Stimulated activated CD4-positive, alpha-beta T cell treated with anti-CD3 and anti-CD28 coated beads, Interleukin-12 subunit alpha, Interleukin-12 subunit beta, amount 100 ng/mL, for 48 hours (primary cell): Measurements from ENCODE around the gene PBXIP1.
A peak's percentile ranks its signal among the peaks of the same experiment; 100 is the strongest.
"Not testable (repeated sequence)": the region's sequence is repeated elsewhere in the genome, so short reads cannot be mapped to it uniquely, and the experiment has no call there.

Source experiments
- DNase-seq, 3 donors: peaks; one replicate each; pipeline ENCODE4 v3.0.0-alpha.2; 2020; ENCODE audit warnings: low read depth in 2 of 3, low spot score in 1 of 3

The PBXIP1 gene

DNA sequence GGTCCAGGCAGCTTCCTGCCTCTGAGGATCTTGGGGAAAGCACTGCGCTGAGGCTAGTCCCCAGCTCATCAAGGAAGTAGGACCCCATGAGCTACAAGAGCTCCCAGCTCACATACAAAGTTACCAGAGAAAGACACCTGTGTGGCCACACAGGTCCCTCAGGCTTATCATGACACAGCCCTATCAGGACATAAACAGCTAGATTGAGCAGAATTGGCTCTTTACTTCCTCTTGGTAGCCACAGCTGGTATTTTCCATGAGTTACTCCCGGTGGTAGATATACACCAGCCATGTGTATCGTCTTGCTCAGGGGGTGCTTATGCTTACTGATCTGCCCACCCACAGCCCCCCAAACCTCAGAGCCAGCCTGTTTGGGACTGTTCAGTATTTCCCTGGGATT, 38.7 kb upstream of the PBXIP1 start:
- DNase-seq, result no peak

DNA sequence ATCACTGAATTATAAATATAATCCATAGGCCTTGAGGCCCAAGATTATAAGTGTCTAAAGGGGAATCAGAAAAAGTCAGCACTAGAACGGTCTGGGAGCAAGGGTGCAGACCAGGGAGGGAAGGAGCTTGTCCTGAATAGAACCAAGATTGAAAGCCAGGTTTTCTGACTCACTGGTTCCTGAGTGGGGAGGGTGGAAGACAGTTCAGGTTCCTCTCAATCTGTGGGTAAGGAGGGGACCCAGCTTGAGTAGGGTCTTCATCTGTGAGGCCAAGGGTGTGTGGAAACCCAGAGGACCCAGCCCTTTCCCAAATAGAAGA, 38.3 kb upstream of the PBXIP1 start:
- DNase-seq, result no peak

DNA sequence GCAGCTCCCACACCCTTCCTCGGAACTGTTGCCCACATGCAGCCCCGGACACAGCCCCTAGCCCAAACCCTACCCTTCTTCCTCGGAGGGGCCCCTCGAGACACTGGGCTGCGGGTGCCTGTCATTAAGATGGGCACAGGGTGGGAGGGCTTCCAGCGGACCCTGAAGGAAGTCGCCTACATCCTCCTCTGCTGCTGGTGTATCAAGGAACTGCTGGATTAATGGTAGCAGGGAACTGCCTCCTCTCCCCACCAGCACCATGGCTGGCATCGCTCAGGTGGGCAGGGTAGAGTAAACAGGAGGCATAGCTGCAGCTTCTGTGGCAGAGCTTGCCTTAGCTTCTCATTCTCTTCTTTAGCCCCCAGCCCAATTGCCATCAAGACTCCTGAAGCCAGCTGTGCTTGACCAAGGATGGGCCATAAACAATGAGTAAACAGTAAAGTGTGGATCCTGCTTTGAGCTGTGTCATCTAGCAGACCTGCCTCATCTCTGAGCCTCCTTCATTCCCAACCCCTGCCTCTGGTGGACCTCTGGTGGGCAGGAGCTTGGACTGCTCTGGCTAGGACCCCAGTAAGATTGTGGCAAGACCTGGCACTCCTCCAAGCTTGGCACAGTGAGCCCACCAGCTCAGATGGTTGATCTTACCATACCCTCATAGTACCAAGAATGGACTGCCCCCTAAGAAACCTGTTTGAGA, 37.8 kb upstream of the PBXIP1 start, which contains the start of gene LENEP:
LENEP (plus strand) TSS at position 15 of the 697 bp plus-strand sequence; CDS start at position 37, 22 bp downstream.
- DNase-seq, result no peak

DNA sequence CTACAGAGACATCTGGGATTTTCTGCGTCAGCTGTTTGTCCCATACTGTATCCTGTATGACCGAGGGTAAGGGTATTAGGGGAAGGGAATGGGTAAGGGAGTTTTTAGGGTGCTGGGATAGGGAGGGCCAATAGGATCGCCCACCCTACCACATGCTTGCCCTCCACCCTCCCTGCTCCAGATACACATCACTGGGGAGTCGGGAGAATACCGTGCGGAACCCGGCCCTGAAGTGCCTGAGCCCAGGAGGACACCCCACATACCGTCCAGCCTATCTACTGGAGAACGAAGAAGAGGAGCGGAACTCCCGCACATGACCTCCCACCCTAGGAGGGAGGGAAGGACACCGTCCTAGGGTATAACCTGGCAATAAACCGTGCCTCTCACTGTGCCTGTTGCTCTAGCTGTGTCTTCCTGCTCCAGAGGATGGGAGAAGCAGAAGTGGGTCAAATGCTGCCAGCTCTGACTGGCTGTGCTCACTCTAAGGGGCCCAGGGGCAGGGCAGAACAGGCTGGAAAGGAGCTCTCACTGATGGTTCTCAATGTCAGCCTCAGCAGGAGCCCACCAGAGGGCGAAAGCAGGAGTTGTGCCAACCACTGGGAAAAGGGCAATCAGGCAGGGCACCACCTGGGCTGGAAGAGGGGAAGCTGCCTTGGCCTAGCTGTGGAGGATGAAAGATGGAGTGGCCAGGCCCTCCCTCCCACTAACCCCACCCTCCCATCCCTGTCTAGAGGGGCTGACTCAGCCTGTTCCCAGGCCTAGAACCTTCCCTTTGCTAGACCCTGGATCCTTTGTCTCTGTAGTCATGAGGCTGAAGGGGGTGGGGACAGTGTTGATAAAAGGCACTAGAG, 37.0 kb upstream of the PBXIP1 start:
- no peak for DNase-seq

DNA sequence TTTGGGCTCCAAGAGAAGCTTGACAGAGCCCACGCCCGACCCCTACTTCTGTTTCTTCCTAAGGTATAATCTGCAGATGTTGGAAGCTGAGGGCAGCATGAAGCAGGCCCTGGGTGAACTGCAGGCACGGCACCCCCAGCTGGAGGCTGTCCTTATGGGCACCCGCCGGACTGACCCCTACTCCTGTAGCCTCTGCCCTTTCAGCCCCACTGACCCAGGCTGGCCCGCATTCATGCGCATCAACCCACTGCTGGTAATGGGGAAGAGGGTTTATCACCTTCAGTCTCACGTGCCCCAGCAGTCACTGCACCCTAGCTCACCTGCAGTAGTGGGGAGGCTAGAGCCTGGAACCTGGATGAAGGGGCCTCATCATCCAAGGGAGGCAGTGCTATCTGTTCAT, 34.4 kb upstream of the PBXIP1 start:
- DNase-seq, result no peak

DNA sequence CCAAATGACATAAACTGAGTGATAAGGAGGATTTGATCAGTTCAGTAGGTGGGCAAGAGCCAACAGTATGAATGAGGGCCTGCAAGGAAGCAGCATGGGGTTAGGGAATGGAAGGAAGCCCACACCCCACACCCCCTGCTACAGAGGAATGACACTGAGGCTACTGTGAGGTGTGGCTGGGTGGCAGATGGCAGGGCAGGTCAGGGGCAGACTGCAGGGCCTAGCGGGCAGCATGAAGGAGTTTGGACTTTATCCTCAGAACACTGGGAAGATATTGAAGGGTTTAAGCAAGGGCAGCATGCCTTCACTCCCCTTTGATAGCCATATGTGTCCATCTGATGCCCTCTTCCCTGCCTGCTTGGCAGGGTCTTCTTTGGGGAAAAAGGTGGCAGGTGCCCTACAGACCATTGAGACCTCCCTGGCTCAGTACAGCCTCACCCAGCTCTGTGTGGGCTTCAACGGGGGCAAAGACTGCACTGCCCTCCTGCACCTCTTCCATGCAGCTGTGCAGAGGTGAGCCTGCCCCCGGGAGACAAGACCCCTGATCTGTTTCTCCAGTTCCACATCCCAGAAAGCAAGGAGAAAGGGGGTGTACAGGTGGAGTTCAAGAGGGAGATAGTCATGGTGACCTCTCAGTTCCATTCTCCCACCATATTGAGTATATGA, 33.4 kb upstream of the PBXIP1 start:
- no peak for DNase-seq

DNA sequence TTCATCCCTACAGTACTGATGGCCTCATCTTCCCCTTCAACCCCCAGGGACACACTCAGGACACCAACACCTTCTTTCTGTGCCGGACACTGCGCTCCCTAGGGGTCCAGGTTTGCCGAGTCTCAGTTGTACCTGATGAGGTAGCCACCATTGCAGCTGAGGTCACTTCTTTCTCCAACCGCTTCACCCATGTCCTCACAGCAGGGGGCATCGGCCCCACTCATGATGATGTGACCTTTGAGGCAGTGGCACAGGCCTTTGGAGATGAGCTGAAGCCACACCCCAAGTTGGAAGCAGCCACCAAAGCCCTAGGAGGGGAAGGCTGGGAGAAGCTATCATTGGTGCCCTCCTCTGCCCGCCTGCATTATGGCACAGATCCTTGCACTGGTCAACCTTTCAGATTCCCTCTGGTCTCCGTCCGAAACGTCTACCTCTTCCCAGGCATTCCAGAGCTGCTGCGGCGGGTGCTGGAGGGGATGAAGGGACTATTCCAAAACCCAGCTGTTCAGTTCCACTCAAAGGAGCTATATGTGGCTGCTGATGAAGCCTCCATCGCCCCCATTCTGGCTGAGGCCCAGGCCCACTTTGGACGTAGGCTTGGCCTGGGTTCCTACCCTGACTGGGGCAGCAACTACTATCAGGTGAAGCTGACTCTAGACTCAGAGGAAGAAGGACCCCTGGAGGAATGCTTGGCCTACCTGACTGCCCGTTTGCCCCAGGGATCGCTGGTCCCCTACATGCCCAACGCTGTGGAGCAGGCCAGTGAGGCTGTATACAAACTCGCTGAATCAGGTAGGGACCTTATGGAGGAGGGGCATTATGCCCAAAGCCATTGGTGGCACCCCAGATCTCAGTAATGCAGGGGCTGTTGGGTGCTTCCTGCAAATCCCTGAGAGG, 32.4 kb upstream of the PBXIP1 start:
- no peak for DNase-seq

DNA sequence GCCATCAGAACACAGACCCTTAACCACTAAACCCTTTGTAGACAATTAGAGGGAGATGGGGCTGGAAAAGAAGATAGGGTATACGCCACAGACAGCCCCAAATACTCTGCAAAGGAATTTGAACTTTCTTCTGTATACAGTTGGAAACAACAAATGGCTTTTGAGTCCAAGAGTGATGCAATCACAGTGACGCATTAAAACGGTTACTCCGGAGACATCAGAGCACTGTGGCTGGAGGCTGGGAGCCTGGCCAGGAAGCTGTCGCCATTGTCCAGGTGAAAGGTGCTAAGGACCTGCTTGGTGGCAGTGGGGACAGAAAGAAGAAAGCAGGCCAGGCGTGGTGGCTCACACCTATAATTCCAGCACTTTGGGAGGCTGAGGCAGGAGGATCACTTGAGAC, 31.4 kb upstream of the PBXIP1 start:
- no peak for DNase-seq

DNA sequence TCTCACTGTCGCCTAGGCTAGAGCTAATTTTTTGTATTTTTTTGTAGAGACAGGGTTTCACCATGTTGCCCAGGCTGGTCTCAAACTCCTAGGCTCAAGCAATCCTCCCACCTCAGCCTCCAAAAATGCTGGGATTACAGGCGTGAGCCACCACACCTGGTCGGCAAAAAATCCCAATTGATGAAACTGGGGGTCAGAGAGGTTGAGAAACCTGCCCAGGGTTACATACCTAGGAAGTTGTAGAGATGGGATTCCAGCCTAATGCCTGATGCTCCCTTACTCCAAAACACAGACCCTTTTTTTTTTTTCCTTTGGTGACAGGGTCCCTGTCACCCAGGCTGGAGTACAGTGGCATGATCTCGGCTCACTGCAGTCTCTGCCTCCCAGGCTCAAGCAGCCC, 30.8 kb upstream of the PBXIP1 start:
- not testable (repeated sequence) for DNase-seq

DNA sequence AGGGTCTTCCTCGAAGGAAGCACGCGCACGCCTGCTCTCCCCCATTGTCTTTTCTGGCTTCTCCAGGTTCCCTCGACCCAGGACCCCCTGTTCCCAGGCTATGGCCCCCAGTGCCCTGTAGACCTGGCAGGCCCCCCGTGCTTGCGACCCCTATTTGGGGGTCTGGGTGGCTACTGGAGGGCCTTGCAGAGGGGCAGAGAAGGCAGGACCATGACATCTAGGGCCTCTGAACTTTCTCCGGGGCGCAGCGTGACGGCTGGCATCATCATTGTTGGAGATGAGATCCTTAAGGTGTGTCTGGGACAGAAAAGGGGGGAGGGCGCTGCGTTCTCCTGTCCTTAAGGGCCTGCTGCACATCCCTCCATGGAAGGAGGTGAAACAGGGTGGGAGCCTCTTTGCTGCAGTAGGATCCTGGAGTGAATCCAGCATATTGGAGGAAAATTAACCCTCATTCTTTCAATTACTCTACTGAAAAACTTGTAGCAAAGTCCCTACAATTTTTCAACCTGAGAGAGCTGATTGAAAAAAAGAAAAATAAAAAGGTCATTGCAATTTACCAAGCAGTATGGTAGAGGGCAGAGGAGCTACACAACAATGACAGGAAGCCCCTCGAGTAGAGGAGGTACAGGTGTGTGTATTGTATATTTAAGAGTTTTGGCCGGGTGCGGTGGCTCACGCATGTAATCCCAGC, 28.0 kb upstream of the PBXIP1 start:
- no peak for DNase-seq

DNA sequence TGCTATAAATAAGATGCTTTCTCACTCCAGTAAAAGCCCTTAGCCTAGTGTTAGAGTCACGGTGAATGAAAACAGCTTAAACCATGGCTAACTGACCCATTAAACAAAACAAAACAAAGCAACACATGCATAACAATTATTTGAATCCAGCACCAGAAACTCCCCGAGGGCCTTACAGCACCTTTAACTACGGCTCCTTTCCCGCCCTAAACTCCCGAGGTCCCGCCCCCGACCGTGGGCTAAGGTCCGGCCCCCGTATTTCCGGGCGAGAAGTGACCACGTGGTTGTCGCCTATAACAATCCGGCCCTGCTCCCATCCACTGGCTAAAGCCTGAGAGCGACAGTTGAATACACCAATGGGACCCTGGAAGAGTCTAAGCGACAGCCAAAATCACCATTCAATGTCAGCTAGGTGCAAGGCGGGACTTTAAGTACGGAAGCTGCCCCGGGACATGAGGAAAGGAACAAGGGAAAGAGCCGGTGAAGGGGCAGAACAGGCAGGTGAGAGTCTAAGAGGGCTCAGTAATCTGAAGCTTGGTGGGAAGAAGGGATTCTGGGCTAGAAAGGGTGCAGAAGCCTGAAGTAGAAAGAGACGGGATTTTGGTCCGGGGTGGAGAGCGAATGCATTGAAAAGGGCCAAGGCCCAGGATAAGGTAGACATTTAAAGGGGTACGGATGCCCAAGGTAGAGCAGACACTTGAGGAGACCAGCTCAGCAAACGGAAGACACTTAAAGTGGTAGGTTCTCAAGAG, 27.2 kb upstream of the PBXIP1 start, which contains the start of gene FLAD1:
FLAD1 (plus strand) TSS at position 448 of the 752 bp plus-strand sequence. CDS start 351 bp downstream, outside the sequence.
- peak; percentile 94 to 95 (median 94) for DNase-seq

DNA sequence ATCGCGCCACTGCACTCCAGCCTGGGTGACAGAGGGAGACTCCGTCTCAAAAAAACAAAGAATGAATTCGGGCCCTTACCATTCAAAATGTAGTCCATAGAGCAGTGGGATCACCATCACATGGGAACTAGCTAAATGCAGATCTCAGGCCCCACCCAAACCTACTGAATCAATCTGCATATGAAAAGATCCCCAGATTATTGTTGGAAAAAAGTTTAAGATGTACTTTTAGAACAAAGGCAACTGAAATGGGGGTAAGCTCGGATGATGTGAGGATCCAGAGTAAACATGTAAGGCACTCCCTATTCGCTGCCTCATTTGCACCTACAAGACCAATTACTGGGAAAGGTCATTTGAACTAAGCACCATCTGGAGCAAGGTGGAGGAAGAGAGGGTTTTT, 26.4 kb upstream of the PBXIP1 start:
- DNase-seq, result no peak

DNA sequence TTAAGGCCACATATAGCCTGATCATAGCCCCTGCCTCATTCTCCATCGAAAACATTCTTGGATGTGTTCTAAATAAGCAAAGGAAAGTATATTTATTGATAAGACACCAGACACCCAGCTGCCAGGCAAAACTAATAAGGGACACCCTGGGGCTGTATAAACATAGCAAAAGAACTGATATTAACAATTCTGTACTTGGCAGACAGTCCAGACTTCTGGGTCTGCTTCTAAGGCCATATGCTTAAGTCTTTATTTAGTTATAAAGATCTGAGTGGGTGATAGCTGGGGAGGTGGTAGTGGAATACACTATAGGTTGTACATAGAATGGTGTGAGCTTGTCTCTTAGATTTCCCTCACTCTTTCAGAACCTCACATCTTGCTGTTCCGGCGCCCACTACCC, 22.5 kb upstream of the PBXIP1 start:
- DNase-seq, result no peak

DNA sequence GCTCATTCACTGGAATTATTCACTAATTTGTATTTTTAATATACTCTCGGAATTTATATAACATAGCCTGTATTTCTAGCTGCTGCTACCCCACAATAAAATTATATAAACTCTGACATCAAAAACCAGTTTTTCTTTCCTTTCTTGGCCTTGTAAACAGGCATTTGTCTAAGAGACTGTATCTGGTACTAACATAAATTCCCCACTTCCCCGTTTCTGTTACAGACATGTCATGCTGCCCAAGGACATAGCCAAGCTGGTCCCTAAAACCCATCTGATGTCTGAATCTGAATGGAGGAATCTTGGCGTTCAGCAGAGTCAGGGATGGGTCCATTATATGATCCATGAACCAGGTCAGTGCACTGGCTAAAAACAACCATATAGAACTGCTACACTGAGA, 21.9 kb upstream of the PBXIP1 start:
- DNase-seq, result not testable (repeated sequence)

DNA sequence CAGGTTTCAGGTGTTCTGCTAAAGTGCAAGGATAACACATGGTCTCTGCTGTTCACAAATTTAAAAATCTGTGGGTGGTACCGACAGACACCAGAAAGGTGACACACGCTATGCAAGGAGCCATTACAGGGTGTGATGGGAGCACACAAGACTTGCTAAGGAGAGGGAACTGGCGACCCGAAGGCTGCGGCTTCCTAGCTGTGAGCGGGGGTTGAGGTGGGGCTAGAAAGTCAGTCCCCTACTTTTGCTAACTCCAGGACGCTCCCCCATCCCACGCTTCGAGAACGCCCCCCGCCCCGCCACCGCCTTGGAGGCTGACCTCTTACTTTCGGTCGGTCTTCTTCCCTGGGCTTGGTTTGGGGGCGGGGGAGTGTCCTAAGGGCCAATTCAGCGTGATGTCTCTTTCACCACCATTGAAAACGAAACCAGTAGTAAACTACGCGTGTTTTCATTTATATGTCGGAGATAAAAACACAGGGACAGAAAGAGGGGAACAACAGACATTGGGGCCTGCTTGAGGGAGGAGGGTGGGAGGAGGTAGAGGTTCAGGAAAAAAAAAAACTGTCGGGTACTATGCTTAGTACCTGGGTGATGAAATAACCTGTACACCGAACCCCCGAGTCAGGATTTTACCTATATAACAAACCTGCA, 19.6 kb upstream of the PBXIP1 start:
- DNase-seq, result no peak

DNA sequence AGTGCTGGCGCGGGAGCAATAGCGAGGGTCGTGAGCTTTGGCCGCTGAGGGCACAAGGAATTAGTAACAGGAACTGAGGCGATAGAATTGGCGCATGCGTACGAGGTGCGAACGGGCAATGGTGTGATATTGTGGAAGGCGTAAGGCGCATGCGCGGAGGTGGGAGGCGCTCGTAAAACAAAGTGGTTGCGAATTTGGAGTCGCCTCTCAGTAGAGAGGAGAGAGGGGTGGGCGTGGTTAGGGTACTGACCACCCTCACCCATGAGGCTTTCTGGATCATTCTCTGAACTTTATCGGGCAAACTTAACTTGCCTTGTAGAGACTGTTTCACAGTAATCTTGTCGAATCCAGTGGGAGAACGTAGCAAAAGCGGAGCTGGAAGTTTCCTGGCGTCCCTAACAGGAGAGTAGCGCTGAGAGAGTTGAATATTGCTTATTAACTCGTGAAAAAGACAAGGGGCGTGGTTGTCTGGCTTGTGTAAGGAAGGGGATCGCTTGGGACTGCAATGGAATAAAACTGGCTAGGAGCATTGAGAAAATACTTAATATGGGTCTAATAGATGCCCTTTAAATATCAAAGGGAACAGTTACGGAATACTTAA, 19.0 kb upstream of the PBXIP1 start:
- DNase-seq, result peak; percentile 90 to 93 (median 91)

DNA sequence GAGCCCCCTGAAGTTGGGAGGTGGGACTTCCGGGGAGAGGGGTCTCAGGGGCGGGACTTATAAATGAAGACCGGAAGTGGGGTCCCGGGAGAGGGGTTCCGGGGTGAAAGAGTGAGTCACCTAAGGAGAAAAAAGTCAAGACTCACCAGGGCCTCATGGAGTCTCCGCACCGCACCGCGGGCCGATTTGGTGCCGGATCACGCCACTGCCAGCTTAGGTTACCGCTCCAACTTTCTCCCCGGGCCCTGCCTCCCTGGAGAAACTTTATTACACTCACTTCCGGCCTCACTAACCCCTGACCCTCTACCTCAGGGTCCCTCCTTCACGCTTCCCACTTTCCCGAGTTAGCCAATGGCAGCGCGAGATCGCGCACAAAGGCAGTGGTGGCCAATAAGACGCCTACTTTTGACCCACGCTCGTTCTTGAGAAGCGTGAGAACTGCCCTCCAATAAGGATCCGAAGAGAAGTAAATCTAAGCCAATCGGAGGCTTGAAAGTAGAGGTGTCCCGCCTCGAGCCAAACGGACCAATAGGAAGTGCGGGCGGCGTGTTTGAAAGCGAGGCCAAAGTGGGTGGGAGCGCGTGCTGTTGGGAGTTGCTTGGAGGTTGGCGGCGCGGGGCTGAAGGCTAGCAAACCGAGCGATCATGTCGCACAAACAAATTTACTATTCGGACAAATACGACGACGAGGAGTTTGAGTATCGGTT, 18.4 kb upstream of the PBXIP1 start, which contains the start of gene CKS1B:
CKS1B (plus strand) TSS at position 580 of the 706 bp plus-strand sequence; CDS start at position 645, 65 bp downstream.
- peak; percentile 87 to 95 (median 93) for DNase-seq
